Coronary artery (tissue), 2 donors: ENCODE measurements around the gene ATP6V0D1.

Experiments
- DNase-seq: peaks from one replicate; pipeline ENCODE4 v3.0.0-alpha.2; 2017; ENCODE audit warnings: low spot score
- H3K27ac ChIP-seq, 2 donors: fragments of 200-600 bp; sonication (generic); one replicate each; pipeline ENCODE4 v1.5.1; 2016 to 2019
- H3K4me3 ChIP-seq: fragments of 200-600 bp; sonication (generic); 2 replicates; pipeline ENCODE4 v1.5.1; 2016; ENCODE audit warnings: mild to moderate bottlenecking, moderate library complexity
- TF ChIP-seq, protein P1 (sequence below): fragments of 200-600 bp; sonication (generic); IDR thresholded peaks from one replicate; pipeline ENCODE4 v1.5.1; 2019; ENCODE audit warnings: antibody characterized with exemption

The ATP6V0D1 gene

DNA sequence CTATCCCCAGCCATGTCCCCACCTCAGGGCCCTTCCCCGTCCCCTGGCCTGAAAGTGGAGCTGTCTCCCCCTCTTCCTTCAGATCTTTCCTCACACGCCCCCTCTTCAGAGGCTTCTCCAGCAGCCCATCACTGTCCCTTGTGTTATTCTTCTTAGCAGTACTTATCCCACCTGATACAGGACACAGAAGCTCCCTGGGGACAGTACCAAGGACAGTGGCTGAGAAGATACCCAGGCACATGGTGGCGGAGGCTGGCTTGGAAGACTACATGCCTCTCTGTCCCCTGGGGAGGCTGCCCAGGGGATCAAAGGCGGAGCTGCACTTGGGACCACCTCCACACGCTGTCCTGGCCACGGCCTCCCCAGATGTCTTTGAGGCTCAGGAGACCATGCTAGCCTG lies 26.1 kb downstream of the ATP6V0D1 start:
- DNase-seq: no peak
- no peak overlapping the region for H3K27ac ChIP-seq
- no peak overlapping the region for H3K4me3 ChIP-seq
- TF ChIP-seq, protein P1, sequence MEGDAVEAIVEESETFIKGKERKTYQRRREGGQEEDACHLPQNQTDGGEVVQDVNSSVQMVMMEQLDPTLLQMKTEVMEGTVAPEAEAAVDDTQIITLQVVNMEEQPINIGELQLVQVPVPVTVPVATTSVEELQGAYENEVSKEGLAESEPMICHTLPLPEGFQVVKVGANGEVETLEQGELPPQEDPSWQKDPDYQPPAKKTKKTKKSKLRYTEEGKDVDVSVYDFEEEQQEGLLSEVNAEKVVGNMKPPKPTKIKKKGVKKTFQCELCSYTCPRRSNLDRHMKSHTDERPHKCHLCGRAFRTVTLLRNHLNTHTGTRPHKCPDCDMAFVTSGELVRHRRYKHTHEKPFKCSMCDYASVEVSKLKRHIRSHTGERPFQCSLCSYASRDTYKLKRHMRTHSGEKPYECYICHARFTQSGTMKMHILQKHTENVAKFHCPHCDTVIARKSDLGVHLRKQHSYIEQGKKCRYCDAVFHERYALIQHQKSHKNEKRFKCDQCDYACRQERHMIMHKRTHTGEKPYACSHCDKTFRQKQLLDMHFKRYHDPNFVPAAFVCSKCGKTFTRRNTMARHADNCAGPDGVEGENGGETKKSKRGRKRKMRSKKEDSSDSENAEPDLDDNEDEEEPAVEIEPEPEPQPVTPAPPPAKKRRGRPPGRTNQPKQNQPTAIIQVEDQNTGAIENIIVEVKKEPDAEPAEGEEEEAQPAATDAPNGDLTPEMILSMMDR: no peak

DNA sequence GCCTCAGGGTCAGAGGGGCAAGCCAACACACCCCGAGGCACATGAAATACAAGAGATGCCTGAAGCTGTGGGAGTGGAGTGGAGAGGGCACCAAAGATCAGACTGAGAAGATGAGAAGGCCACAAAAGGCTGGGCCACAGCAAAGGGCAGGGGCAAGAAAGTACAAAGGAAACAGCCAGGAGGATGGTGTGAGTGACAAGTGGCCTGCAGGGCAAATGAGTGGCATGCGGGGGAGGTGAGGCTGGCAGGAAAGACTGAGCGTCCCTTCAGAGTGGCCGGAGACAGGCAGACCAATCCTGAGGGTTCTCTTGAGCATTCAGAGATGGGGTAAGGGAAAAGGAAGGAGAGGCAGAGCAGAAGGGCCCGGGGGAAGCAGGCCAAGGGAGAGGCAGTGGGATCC lies 26.9 kb downstream of the ATP6V0D1 start:
- no peak overlapping the region for H3K27ac ChIP-seq
- TF ChIP-seq, protein P1: no peak
- H3K4me3 ChIP-seq: no peak overlapping the region
- no peak for DNase-seq

DNA sequence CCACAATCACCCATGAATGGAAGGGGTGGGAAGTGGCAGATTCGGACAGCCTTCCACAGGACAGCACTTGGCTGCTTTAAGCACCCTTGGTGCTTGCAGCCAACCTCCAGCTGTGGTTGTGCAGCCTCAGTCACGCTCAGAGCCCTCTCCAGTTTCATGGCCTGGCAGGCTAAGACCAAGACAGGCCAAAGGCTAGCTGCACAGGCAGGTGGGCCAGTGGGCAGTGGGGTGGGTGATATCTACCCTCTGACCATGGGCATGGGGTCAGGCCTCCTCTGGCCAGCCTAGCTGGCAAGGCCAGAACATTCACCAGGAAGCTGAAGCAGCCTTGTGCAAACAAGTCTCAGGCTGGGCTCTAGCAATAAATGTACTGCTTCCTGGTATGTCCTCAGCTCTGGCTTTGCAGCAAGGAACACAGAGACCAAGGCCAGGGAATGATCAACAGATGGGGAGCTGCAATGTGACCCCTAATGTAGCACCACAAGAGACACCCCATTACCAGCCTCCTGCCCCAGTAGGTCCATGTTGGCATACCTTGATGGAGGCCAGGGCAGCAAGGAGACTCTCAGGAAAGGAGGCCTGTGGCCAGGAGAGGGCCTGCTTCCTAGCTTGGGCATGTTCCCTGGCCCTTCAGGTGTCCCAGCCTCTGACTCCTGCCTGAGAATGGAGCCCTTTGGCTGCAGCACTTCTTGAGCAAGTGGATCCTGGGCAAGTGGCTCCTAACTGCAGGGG lies 29.1 kb downstream of the ATP6V0D1 start:
- H3K27ac ChIP-seq: peak overlapping the region in 1 of 2 donors; percentile 22
- DNase-seq: no peak
- no peak overlapping the region for H3K4me3 ChIP-seq
- TF ChIP-seq, protein P1: no peak

DNA sequence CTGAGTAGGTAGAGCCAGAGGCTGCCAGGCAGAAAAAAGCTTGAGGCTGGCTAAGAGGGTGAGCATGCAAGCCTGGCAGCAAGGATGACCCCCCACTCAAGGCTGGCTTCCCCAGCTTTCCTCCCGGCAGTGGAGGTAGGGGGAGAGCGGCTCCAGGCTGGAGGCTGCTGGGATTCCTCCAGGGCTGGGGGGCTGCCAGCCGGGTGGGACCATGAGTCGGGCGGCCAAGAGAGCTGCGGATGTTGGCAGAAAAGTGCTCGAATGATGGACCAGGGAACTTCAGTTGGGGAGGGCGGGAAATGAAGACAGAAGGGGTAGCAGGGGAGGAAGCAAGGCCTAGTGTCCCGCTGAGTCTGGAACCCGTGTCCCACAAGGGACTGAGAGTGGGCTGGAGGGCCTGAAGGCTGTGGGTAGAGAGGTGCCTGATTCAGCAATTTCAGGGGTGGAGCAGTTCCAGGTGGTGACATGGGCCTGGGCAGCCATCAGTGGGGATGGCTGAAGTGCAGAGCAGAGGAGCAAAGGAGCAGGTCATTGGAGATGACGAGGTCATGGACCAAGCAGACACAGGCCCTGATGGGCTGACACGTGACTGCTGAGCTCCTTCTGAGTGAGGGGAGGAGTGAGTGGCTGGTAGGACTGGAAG lies 29.8 kb downstream of the ATP6V0D1 start:
- Histone ChIP-seq H3K27ac (peak overlapping the region in 1 of 2 donors; percentile 22), H3K4me3 (no peak overlapping the region)
- TF ChIP-seq, protein P1: no peak
- no peak for DNase-seq

DNA sequence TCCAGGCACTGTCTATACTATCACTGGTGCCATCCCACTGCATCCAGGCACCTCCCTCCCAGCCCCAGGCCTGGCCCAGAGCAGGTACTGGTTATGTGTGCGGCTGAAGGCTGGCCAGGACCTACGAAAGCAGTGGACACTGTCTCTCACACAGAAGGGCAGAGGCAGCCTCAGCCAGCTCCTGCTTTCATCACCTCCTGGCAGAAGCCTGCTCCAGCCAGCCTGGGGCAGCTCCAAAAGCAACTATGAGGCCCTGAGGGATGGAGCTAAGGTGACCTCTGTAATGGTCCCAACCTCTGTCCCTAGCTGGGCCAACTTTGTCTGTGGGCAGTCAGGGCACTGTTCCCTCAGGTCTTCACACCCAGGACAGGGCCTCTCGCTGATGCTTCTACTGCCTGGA lies 31.2 kb downstream of the ATP6V0D1 start:
- DNase-seq: no peak
- H3K27ac ChIP-seq: no peak overlapping the region
- TF ChIP-seq, protein P1: no peak
- no peak overlapping the region for H3K4me3 ChIP-seq

DNA sequence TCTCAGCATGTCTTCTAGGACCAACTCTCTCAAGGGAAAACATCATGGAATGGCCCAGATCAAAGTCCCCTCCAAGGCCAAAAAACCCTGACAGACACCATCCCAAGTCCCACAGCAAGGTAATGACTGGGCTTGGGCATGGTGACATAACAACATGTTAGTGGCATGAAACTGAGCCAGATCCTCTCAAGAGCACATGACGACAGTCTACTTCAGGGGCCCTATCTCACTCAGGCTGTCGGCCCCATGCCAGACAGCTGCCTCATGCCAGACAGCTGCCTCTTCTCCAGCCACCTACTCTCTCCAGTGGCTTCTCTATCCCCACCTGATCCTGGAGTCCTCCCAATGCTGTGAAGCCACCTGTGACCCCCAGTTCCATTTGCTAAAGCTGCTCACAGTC lies 31.6 kb downstream of the ATP6V0D1 start:
- Histone ChIP-seq H3K27ac (no peak overlapping the region), H3K4me3 (no peak overlapping the region)
- no peak for DNase-seq
- TF ChIP-seq, protein P1: no peak

DNA sequence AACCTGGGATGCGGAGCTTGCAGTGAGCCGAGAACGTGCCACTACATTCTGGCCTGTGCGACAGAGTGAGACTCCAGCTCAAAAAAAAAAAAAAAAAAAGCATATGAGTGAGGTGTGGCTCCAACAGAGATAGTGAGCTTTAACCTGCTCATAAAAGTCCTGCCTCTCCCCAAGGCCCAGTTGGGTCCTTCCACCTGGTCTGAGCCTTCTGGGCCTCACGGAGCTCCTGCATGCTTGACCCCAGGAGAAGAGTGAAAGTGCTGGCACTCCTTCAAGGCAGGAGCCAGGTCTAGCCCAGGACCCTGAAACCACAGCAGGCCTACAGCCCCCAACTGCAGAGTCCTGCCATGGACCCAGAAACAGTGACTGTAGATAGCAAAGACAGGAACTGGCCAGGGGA lies 32.4 kb downstream of the ATP6V0D1 start:
- no peak for DNase-seq
- no peak overlapping the region for H3K27ac ChIP-seq
- H3K4me3 ChIP-seq: no peak overlapping the region
- TF ChIP-seq, protein P1: no peak
